ENCODE measurements around the gene SAMD11. TPM values are rescaled to one million over a fixed set of nuclear protein-coding genes. Genes with fewer than 3 reads are reported as not detected.
"Not testable (repeated sequence)": the region's sequence is repeated elsewhere in the genome, so short reads cannot be mapped to it uniquely, and the experiment has no call there.

SAMD11 gene
- total RNA-seq, 2 donors from 2014 or later, result 5.1 to 7.5 TPM

DNA sequence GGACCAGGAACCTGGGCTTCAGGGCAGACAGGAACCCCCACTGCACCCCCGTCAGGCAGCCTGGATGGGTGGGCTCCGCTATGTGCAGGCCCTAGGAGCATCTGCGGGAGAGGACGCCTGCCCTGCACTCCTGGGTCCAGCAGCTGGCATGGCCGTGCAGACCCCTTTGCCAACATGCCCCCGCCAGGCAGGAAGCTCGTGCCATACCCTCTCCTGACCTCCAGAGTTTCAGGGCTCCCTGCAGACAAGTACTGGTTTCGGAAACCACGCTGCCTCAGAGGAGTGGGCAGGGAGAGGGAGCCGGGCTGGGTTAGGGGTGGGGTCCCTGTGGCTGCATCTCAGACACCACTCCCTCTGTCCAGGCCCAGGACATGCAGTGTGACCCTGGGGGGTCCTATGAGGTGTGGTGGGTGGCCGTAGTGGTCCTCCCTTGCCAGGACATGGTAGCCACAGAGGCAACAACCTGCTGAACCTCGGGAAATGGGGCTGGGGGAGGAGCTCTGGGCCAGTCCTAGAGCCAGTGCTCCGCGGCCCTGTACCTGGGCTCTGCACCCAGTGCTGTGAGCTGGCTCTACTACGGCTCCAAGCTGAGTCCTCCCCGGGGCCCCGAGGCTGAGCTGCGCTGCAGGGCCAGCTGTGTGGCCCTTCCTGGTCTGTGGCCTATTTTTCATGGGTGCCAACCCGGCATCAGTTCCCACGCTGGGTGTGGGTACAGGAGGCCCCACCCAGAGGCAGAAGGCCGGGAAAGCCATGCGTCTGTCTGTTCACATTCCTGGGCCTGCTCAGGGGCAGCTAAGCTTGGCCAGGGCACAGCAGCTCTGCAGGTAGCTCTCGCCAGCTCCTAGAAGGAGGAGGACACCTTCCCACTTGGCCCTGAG lies 44.0 kb downstream of the SAMD11 start:
- no peak for ATAC-seq
- intact Hi-C loops (cut with DNase I), result no loop called here
- no peak for DNase-seq

DNA sequence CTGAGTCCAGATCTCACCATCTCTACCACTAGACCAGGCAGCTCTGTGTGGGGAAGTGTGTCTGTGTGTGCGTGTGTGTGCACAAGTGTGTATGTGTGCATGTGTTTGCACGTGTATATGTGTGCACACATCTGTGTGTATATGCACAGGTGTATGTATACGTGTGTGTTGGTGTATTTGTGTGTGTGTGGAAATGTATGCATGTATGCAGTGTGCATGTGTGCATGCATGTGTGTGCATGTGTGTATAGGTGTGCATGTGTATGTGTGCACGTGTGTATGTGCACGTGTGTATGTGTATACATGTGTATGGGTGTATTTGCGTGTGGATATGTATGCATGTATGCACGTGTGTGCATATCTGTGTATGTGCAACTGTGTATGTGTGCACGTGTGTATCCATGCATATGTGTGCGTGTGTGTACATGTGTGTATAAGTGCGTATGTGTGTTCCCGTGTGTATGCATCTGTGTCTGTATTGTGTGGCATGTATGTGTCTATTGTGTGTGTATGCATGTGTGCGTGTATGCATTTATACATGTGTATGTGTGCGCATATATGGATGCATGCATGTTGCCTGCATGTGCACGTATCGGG lies 45.6 kb downstream of the SAMD11 start:
- intact Hi-C loops (cut with DNase I), result no loop called here
- ATAC-seq (no peak), DNase-seq (no peak)

DNA sequence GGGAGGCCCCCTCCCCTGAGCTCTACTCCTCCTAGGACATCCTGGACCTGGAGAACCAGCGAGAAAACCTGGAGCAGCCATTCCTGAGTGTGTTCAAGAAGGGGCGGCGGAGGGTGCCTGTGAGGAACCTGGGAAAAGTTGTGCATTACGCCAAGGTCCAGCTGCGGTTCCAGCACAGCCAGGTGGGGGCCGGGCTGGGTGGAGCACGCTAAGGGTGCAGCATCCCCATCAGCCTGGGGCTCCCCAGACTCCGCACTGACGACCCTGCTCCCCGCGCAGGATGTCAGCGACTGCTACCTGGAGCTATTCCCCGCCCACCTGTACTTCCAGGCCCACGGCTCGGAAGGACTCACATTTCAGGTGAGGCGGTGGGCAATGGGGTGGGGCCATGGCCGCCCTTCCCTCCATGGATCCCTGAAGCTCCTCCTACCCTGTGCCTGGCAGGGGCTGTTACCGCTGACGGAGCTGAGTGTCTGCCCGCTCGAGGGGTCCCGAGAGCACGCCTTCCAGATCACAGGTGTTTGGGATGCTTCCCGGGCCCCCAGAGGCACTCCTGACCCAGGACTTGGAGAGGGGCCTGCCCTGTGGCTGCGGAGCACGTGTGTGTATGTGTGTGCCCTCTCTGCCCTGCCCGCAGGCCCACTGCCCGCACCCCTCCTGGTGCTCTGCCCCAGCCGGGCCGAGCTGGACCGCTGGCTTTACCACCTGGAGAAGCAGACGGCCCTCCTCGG lies 46.7 kb downstream of the SAMD11 start:
- DNase-seq, result no peak
- ATAC-seq, result no peak

DNA sequence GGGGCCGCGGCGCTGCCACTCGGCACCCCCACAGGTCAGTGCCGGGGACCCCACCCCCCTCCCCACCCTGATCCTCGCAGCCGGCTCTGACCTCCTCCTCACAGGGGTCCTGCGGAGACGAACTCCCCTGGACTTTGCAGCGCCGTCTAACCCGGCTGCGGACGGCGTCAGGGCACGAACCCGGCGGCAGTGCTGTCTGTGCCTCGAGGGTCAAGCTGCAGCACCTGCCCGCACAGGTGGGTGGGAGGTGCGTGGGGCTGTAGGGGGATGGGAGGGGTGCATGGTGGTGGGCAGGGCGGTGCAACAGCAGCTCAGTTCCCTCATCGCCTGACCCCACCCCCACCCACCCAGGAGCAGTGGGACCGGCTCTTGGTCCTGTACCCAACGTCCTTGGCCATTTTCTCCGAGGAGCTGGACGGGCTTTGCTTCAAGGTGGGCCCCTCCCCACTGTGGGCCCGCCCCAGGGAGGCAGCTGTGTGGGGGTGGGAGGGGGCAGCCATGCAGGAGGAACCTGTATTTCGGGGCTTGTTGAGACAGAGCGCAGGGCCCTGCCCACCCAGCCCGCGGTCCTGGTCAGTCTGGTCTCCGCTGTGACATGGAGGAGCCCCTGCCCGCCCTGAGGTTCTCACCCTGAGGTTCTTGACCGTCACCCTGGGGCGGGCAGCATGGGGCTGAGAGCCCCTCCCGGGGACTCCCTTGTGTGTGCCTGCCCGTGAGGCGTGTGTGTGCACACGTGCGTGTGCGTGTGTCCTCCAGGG lies 47.4 kb downstream of the SAMD11 start:
- DNase-seq (no peak), ATAC-seq (no peak)
- intact Hi-C loops (cut with DNase I), result no loop called here

More for the DNA sequence above, 46.7 kb downstream of the SAMD11 start:
- intact Hi-C loops (cut with DNase I), result no loop called here

DNA sequence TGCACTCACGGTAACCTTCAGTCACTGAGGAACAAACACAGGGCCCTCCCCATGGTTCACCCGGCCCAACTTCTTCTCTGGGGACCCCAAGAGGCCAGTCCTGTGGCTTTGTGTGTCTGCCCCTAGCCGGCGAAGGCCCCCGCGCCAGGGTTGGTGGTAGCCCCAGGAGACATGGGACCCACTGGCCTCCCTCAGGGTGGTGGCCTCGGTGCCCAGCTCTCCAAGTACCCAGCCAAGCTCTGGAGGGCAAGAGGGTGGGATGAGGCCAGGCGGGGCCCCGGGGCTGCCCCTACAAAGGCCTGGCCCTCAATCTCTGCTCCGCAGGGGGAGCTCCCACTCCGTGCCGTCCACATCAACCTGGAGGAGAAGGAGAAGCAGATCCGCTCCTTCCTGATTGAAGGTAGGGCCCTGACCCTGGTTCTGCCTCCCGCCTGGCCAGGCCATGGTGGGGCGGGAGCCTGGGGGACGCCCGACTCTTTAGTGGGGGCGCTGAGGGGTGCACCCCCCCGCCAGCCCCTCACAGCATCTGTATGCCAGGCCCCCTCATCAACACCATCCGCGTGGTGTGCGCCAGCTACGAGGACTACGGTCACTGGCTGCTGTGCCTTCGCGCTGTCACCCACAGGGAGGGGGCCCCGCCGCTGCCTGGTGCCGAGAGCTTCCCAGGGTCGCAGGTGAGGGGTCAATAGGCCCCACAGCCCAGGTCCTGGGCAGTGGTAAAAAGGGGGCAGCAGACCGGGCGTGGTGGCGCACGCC lies 48.2 kb downstream of the SAMD11 start:
- DNase-seq (no peak), ATAC-seq (no peak)
- intact Hi-C loops (cut with DNase I), result no loop called here

DNA sequence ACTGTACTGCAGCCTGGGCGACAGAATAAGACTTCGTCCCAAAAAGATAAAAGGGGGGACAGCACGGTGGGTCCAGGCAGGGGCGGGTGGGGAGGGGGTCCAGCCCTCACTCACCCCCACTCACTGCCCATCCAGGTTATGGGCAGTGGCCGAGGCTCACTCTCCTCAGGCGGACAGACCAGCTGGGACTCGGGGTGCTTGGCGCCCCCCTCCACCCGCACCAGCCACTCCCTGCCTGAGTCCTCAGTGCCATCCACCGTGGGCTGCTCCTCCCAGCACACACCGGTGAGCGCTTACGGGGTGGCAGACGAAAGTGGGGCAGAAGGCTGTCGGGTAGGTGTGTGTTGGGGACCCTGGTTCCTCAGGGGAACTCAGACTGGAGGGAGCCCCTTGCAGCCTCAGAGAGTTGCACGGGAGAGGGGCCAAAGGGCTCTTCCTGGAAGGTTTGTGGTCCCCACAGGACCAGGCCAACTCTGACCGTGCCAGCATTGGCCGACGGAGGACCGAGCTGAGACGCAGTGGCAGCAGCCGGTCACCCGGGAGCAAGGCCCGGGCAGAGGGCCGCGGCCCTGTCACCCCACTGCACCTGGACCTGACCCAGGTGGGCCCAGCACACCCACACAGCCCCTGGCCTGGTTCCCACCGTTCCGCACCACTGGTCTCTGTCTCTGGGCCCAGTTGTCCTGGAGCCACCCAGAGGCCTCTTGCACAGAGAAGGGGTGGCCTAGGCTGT lies 49.2 kb downstream of the SAMD11 start:
- intact Hi-C loops (cut with DNase I), result no loop called here
- ATAC-seq (no peak), DNase-seq (no peak)

DNA sequence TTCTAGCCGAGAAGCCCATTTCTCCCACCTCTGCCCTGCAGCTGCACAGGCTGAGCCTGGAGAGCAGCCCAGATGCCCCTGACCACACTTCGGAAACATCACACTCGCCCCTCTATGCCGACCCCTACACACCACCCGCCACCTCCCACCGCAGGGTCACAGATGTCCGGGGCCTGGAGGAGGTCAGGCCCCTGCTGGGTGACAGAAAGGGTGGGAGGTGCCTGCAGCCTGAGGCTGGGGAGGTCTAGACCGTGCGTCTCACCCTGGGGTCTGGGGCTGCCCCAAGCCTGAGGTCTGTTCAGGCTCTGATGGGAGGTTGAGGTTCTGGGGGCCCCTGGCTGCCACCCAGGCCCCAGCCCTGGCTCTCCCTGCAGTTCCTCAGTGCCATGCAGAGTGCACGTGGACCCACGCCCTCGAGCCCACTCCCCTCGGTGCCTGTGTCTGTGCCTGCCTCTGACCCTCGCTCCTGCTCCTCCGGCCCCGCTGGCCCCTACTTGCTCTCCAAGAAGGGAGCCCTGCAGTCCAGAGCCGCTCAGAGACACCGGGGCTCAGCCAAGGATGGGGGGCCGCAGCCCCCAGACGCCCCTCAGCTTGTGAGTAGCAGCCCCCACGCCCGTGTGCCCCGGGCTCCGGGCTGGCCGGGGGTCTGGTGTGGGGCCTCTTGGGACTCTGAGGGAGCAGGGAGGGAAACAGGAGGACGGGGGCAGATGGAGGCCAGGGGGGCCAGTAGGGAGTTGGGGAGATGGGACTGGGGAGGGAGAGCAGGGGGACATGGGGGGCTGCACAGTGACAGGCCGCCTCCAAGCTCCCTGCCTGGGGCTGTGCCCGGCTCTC lies 50.0 kb downstream of the SAMD11 start:
- DNase-seq (no peak), ATAC-seq (no peak)
- intact Hi-C loops (cut with DNase I), result no loop called here

DNA sequence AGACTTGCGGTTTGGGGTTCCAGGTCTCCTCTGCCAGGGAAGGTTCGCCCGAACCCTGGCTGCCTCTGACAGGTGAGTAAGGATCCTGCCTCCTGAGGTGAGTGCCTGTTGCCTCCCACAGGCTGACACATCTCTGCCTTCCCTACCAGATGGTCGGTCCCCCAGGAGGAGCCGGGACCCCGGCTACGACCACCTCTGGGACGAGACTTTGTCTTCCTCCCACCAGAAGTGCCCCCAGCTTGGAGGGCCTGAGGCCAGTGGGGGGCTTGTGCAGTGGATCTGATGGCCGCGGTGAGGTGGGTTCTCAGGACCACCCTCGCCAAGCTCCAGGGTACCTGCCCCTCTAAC lies 50.5 kb downstream of the SAMD11 start:
- intact Hi-C loops (cut with DNase I), result no loop called here
- ATAC-seq, result no peak
- DNase-seq, result no peak

DNA sequence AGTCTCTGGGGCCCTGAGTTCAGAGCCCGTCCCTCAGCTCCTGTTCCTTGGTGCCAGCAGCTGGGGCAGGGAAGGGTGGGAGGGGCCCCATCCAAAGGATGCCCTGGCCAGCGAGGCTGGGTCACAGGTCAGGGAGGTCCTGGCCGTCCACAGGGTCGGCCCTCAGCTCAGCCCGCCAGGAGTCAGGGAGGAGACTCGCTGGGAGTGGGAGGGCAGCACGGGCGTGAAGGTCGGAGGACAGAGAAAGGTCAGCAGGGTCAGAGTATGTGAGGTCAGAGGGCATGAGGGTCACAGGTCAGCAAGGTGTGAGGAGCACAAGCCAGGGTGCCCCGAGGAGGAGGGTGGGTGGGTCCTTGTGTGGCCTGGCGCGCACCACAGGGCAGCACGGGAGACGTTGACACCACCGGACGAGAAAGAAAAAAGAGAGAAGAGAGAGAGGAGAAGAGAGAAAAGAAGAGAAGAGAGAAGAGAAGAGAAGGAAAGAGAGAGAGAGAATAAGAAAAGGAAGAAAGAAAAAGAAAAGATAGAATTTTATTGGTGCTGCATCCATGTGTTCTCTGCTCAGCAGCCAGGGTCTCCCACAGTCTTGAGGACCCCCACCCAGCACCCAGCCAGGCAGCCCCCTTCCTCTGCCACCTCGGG lies 51.1 kb downstream of the SAMD11 start:
- intact Hi-C loops (cut with DNase I), result no loop called here
- no peak for DNase-seq
- ATAC-seq, result no peak

DNA sequence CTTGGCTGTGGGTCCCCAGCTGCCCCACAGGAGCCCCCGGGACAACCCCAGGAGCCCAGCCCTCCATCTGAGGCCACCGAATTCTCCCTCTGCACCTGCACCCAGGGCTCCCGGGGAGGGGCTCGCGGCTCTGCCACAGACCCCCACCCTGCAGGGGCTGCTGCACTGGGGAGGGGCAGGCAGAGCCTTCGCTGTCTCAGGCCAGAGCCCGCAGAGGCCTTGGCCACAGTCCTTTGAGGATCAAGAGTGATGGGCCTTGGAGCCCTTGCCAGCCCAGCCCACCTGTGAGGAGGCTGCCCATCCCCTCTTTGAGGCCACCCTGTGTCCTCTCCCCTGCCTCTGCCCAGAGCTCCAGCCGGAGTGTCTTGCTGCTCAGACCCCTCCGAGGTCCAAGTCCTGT lies 51.6 kb downstream of the SAMD11 start:
- intact Hi-C loops (cut with DNase I), result no loop called here
- ATAC-seq (no peak), DNase-seq (no peak)

DNA sequence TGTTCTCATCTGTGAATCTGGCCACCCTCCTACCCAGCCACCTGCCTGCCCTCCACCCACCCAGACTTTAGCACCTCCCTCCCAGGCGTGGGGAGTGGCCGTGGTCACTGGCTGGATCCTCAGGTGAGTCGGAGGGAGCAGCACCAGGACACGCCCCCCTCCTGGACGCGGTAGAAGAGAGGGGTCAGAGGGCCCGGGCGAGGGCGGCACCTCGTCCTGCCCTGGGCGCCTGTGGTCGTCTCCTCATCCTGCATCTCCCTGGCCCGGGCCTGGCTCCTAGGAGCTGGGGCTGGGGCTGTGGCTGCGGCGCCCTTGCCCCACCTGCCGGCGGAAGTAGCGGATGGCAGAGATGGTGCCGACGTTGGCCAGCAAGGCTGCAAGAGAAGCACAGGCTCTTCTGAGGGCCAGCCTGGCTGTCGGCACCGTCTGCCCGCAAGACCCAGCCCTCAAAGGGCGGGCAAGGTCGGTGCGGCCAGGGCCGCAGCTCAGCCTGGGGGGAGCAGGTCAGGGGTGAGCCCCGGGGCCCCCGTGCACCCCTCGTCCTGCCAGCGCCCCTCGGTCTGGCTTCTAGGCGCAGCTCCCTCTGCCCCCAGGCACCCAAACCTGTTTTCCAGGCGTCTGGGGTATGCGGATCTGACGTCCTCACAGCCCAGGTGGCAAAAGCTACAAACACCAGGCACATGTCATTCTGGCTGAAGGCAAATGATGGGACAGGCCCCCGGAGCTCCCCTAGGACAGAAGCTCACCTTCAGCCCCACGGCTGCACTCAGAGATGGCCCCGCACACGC lies 52.4 kb downstream of the SAMD11 start:
- intact Hi-C loops (cut with DNase I), result no loop called here
- ATAC-seq, result peak; percentile 37 to 48

DNA sequence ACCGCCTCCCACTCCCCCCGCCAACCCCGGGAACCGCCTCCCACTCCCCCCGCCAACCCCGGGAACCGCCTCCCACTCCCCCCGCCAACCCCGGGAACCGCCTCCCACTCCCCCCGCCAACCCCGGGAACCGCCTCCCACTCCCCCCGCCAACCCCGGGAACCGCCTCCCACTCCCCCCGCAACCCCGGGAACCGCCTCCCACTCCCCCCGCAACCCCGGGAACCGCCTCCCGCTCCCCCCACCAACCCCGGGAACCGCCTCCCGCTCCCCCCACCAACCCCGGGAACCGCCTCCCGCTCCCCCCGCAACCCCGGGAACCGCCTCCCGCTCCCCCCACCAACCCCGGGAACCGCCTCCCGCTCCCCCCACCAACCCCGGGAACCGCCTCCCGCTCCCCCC lies 53.1 kb downstream of the SAMD11 start:
- ATAC-seq; intact Hi-C loops (cut with DNase I): not testable (repeated sequence)
- peak; percentile 34 for DNase-seq

More for the DNA sequence above, 52.4 kb downstream of the SAMD11 start:
- peak; percentile 58 for DNase-seq

DNA sequence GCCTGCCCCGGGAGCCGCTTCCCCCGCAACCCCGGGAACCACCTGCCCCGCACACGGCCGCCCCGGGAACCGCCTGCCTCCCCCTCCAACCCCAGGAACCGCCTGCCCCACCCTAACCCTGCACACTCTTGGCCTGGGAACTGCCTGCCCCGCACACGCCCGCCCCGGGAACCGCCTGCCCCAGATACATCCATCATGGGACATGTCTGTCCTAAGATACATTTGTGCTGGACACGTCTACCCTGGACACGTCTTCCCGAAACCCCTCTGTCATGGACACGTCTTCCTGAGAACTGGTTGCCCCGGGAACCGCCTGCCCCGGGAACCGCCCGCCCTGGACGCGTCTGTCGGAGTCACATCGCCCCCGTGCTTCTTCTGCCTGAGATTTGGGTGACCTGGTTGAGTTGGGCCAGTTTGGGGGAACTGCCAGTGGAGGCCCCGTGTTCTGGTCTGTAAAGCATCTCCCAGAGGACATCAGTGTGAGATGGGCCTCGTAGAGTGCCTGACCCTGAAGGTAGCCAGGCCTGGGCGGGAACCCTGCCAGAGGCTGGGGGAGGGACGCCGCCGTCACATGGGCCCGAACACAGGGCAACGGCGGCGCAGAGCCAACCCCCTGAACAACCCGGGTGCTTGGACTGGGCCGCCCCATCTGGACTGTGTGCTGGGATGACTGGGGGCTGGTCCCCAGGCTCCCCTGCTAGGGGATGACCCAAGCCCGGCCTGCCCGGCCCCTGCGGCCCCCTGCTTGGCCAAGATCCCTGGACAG lies 54.5 kb downstream of the SAMD11 start:
- intact Hi-C loops (cut with DNase I), result no loop called here
- ATAC-seq, result no peak

DNA sequence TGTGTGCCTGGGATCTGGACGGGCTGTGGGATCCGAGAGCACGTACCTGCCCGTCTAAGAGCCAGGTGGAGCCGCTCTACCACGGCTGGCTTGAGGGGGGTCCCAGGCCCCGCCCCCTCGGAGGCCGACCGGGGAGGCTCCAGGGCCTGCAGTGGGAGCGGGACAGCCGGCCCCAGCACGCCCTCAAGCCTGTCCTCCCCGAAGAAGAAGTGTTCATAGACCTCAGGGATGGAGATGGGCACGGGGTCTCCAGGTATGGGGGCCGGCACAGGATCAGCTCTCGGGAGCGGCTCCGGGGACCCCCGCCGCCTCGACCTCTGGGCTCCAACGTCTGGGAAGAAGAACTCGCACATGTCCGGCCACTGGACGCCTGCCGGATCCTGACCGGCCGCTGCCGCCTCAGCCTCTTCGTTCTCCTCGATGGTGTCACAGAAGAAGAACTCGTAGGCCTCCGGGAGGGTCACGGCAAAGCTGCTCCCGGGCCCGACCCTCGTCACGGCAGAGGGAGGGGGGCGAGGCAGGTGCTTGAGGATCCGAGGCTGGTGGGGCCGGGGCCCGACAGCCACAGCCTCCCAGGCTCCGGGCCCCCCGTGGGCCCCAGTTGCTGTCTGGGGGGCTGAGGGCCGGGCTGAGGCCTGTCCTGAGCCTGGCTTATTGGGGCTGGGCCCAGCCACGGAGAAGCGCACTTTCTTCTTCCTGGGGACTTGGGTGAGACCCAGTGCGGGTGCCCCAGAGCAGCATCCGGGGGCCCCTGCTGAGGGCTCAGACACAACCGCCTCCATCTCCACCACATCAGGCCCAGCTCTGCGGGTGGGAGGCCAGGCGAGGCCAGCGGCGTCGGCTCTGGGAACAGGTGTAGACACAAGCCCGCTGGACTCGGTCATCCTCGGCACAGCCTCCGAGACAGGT lies 55.4 kb downstream of the SAMD11 start:
- DNase-seq (no peak), ATAC-seq (no peak)
- intact Hi-C loops (cut with DNase I), result no loop called here

More for the DNA sequence above, 54.5 kb downstream of the SAMD11 start:
- peak; percentile 25 for DNase-seq
